Left hindlimb (tissue), 1 donor: Measurements from ENCODE around the gene C10orf67.
"Not testable (repeated sequence)": the region's sequence is repeated elsewhere in the genome, so short reads cannot be mapped to it uniquely, and the experiment has no call there.

Experiments used
- DNase-seq: peaks from one replicate; pipeline ENCODE4 v3.0.0-alpha.2; 2018

C10orf67 gene

GRCh38 chr10:23263441-23264164 is 81.0 kb downstream of the C10orf67 start:
- no peak for DNase-seq

- no peak for DNase-seq
Measured at GRCh38 chr10:23262928-23263327, 81.7 kb downstream of the C10orf67 start.

GRCh38 chr10:23258516-23258915 is 86.1 kb downstream of the C10orf67 start:
- DNase-seq, result no peak

GRCh38 chr10:23253780-23254179 is 90.8 kb downstream of the C10orf67 start:
- no peak for DNase-seq

GRCh38 chr10:23252859-23253258 is 91.7 kb downstream of the C10orf67 start:
- not testable (repeated sequence) for DNase-seq

GRCh38 chr10:23241779-23242178 is 102.8 kb downstream of the C10orf67 start:
- DNase-seq, result not testable (repeated sequence)

GRCh38 chr10:23238015-23238414 is 106.6 kb downstream of the C10orf67 start:
- no peak for DNase-seq

GRCh38 chr10:23230582-23230981 is 114.0 kb downstream of the C10orf67 start:
- DNase-seq, result no peak

- no peak for DNase-seq
Measured at GRCh38 chr10:23217471-23217870, 127.1 kb downstream of the C10orf67 start.

GRCh38 chr10:23205972-23206642 is 138.5 kb downstream of the C10orf67 start:
- no peak for DNase-seq

- no peak for DNase-seq
Measured at GRCh38 chr10:23204773-23205172, 139.8 kb downstream of the C10orf67 start.

GRCh38 chr10:23203369-23204325 is 140.9 kb downstream of the C10orf67 start:
- DNase-seq, result no peak

- no peak for DNase-seq
Measured at GRCh38 chr10:23202779-23203178, 141.8 kb downstream of the C10orf67 start.

- no peak for DNase-seq
Measured at GRCh38 chr10:23201837-23202236, 142.8 kb downstream of the C10orf67 start.

GRCh38 chr10:23200997-23201652 is 143.5 kb downstream of the C10orf67 start:
- DNase-seq, result no peak

- no peak for DNase-seq
Measured at GRCh38 chr10:23200586-23200985, 144.0 kb downstream of the C10orf67 start.

- no peak for DNase-seq
Measured at GRCh38 chr10:23199768-23200511, 144.7 kb downstream of the C10orf67 start.

GRCh38 chr10:23198940-23199767 is 145.4 kb downstream of the C10orf67 start:
- no peak for DNase-seq

- no peak for DNase-seq
Measured at GRCh38 chr10:23198610-23198939, 146.0 kb downstream of the C10orf67 start.

GRCh38 chr10:23197416-23197861 is 147.2 kb downstream of the C10orf67 start:
- DNase-seq, result no peak

GRCh38 chr10:23196915-23197314 is 147.7 kb downstream of the C10orf67 start:
- no peak for DNase-seq
